HCT116 (cell line): Measurements from ENCODE around the gene ZNF516. TPM values are rescaled to one million over a fixed set of nuclear protein-coding genes. Genes with fewer than 3 reads are reported as not detected.

Experiments
- ATAC-seq: fragments of 200-7000 bp; cut with Tn5 transposase; 2 replicates; pipeline ENCODE4 v1.9.1; 2020; ENCODE audit warnings: mild to moderate bottlenecking, moderate library complexity
- BruUV-seq: library from RNA; stranded (reverse); fragments of 400-500 nt; replicated peaks from 2 replicates; lab custom pipeline; 2021; lab: Mats Ljungman, UMichigan
- CTCF ChIA-PET: fragments of 300-600 bp; sonication (Branson Sonifier 250); formaldehyde crosslinking; loops from one replicate; lab custom pipeline; 2021; ENCODE audit warnings: antibody characterized with exemption; lab: Charles Lee
- POLR2A ChIA-PET: fragments of 300-600, 350-600 bp; sonication (Branson Sonifier 250); formaldehyde crosslinking; loops from one replicate; lab custom pipeline; 2021; ENCODE audit warnings: antibody characterized with exemption; lab: Charles Lee
- RAD21 ChIA-PET, 2 experiments: fragments of 300-600 bp; sonication (Branson Sonifier 250); formaldehyde crosslinking; loops; one replicate each; lab custom pipeline; 2023; ENCODE audit warnings: low total read pairs in 2 of 2; ENCODE audit not compliant: uncharacterized antibody in 2 of 2, unreplicated experiment in 2 of 2, low non-redundant PET in 1 of 2; lab: Charles Lee
- DNase-seq: peaks from one replicate; pipeline ENCODE4 v3.0.0-alpha.2; 2010; ENCODE audit warnings: low read depth, low spot score
- H2AFZ ChIP-seq: fragments of 200-600 bp; shearing (Covaris generic), sonication (generic); 2 replicates; pipeline ENCODE4 v1.6.1; 2017; ENCODE audit warnings: low read depth, mixed run types, mixed read lengths, antibody characterized with exemption, low read length; ENCODE audit not compliant: poor library complexity, severe bottlenecking
- H3K27ac ChIP-seq: 2 replicates; pipeline ENCODE4 v1.5.1; 2012; ENCODE audit warnings: low read depth, low read length
- H3K27me3 ChIP-seq: fragments of 200-600 bp; sonication (generic); 2 replicates; pipeline ENCODE4 v1.6.1; 2016; ENCODE audit warnings: mixed run types, low read length, mixed read lengths; ENCODE audit not compliant: insufficient read depth
- H3K36me3 ChIP-seq, 2 experiments: fragments of 200-500 bp in 1 of 2; fragments of 200-600 bp in 1 of 2; sonication (Bioruptor generic) in 1 of 2; sonication (generic) in 1 of 2; 2 replicates each; pipeline versions ENCODE4 v1.5.1 to v1.6.1; 2014 to 2016; ENCODE audit warnings: low read length in 2 of 2, inconsistent platforms in 1 of 2, mixed read lengths in 1 of 2, mixed run types in 1 of 2; ENCODE audit not compliant: insufficient read depth in 2 of 2, control insufficient read depth in 1 of 2
- H3K4me1 ChIP-seq, 2 experiments: fragments of 200-600 bp in 1 of 2; sonication (generic) in 1 of 2; 2 replicates each; pipeline versions ENCODE4 v1.5.1 to v1.6.1; 2012 to 2017; ENCODE audit warnings: low read length in 2 of 2, inconsistent platforms in 1 of 2, mild to moderate bottlenecking in 1 of 2, mixed read lengths in 1 of 2, mixed run types in 1 of 2, moderate library complexity in 1 of 2; ENCODE audit not compliant: insufficient read depth in 2 of 2, control insufficient read depth in 1 of 2
- H3K4me2 ChIP-seq: fragments of 200-600 bp; sonication (generic); 2 replicates; pipeline ENCODE4 v1.6.1; 2017; ENCODE audit warnings: mixed run types, low read length, mixed read lengths
- H3K4me3 ChIP-seq, 2 experiments: fragments of 200-600 bp in 1 of 2; sonication (generic) in 1 of 2; replicated peaks in 1 of 2; 2 replicates each; pipeline ENCODE4 v1.5.1; 2011 to 2016; ENCODE audit warnings: low read length in 2 of 2, control low read depth in 1 of 2, low read depth in 1 of 2, mild to moderate bottlenecking in 1 of 2, mixed read lengths in 1 of 2, mixed run types in 1 of 2
- H3K79me2 ChIP-seq: fragments of 200-600 bp; sonication (generic); 2 replicates; pipeline ENCODE4 v1.6.1; 2017; ENCODE audit warnings: mild to moderate bottlenecking, mixed run types, low read length, moderate library complexity, mixed read lengths; ENCODE audit not compliant: insufficient read depth
- H3K9ac ChIP-seq: fragments of 200-600 bp; sonication (generic); 2 replicates; pipeline ENCODE4 v1.6.1; 2016; ENCODE audit warnings: low read length, mixed read lengths
- H3K9me2 ChIP-seq: fragments of 200-600 bp; sonication (generic), shearing (Covaris generic); 2 replicates; pipeline ENCODE4 v1.6.1; 2017; ENCODE audit warnings: mixed run types, mild to moderate bottlenecking, moderate library complexity; ENCODE audit not compliant: insufficient read depth
- H3K9me3 ChIP-seq, 2 experiments: fragments of 200-500 bp in 1 of 2; fragments of 200-600 bp in 1 of 2; sonication (Bioruptor generic) in 1 of 2; sonication (generic) in 1 of 2; 2 replicates each; pipeline ENCODE4 v1.6.1; 2014 to 2017; ENCODE audit warnings: low read length in 2 of 2, mixed read lengths in 2 of 2, inconsistent platforms in 1 of 2, low read depth in 1 of 2, mild to moderate bottlenecking in 1 of 2, mixed run types in 1 of 2, moderate library complexity in 1 of 2; ENCODE audit not compliant: control insufficient read depth in 1 of 2, insufficient read depth in 1 of 2
- H4K20me1 ChIP-seq: fragments of 200-600 bp; sonication (generic), shearing (Covaris generic); 2 replicates; pipeline ENCODE4 v1.6.1; 2017; ENCODE audit warnings: mixed run types, mild to moderate bottlenecking, moderate library complexity; ENCODE audit not compliant: insufficient read depth
- CBX3 ChIP-seq: IDR thresholded peaks from 2 replicates; pipeline ENCODE4 v1.6.1; 2012; ENCODE audit warnings: low read depth
- CTCF ChIP-seq, 3 experiments: fragments of 200-600 bp in 1 of 3; sonication (generic) in 1 of 3; IDR thresholded peaks in 2 of 3; conservative IDR thresholded peaks in 1 of 3; 2 replicates each; pipeline ENCODE4 v1.5.1; 2012 to 2017; ENCODE audit warnings: low read depth in 2 of 3, low read length in 2 of 3, antibody characterized with exemption in 1 of 3, borderline replicate concordance in 1 of 3, control low read depth in 1 of 3, mild to moderate bottlenecking in 1 of 3, mixed read lengths in 1 of 3, mixed run types in 1 of 3, moderate library complexity in 1 of 3; ENCODE audit not compliant: insufficient read depth in 1 of 3
- EZH2 ChIP-seq: fragments of 200-600 bp; sonication (generic); IDR thresholded peaks from 2 replicates; pipeline ENCODE4 v1.6.1; 2017; ENCODE audit warnings: antibody characterized with exemption, mixed run types
- EZH2phosphoT487 ChIP-seq: fragments of 200-600 bp; IDR thresholded peaks from 2 replicates; pipeline ENCODE4 v1.6.1; 2018; ENCODE audit warnings: antibody characterized with exemption, borderline replicate concordance
- FOSL1 ChIP-seq: IDR thresholded peaks from 2 replicates; pipeline ENCODE4 v1.6.1; 2012; ENCODE audit warnings: low read depth
- JUND ChIP-seq: IDR thresholded peaks from 2 replicates; pipeline ENCODE4 v1.6.1; 2012
- POLR2A ChIP-seq: IDR thresholded peaks from 2 replicates; pipeline ENCODE4 v1.7.0; 2011; ENCODE audit warnings: borderline replicate concordance; ENCODE audit not compliant: insufficient read depth, insufficient read length; ENCODE audit errors: extremely low read depth
- POLR2AphosphoS5 ChIP-seq: IDR thresholded peaks from 2 replicates; pipeline ENCODE4 v1.6.1; 2011; ENCODE audit warnings: mild to moderate bottlenecking, low read depth, low read length, moderate library complexity
- RAD21 ChIP-seq: IDR thresholded peaks from 2 replicates; pipeline ENCODE4 v1.6.1; 2012; ENCODE audit warnings: low read depth, mild to moderate bottlenecking
- REST ChIP-seq: IDR thresholded peaks from 2 replicates; pipeline ENCODE4 v1.6.1; 2012; ENCODE audit warnings: low read depth
- SIN3A ChIP-seq: IDR thresholded peaks from 2 replicates; pipeline ENCODE4 v1.6.1; 2012; ENCODE audit warnings: low read depth
- SRF ChIP-seq: IDR thresholded peaks from 2 replicates; pipeline ENCODE4 v1.6.1; 2012; ENCODE audit warnings: low read depth
- ZFX ChIP-seq: fragments of 450-650 bp; IDR thresholded peaks from 2 replicates; pipeline ENCODE4 v1.6.1; 2017
- ZNF274 ChIP-seq: fragments of 200-500 bp; sonication (Bioruptor generic); IDR thresholded peaks from 2 replicates; pipeline ENCODE4 v1.6.1; 2014; ENCODE audit warnings: mild to moderate bottlenecking, low read depth, low read length, inconsistent platforms
- intact Hi-C: fragments of 100-400 bp; cut with micrococcal nuclease; formaldehyde crosslinking; loops from 2 replicates; pipeline ENCODE4 v1.10.0; 2022
- total RNA-seq: library from RNA; stranded (reverse); gene quantifications from one replicate; pipeline ENCODE4 v1.2.1, GENCODE V29; 2021; ENCODE audit not compliant: unreplicated experiment
- TF ChIP-seq, protein P1 (sequence below): IDR thresholded peaks from 2 replicates; pipeline ENCODE4 v1.6.1; 2011; ENCODE audit warnings: mild to moderate bottlenecking, low read length, moderate library complexity; ENCODE audit not compliant: insufficient replicate concordance; ENCODE audit errors: extremely low read depth
- TF ChIP-seq, protein P2 (sequence below): IDR thresholded peaks from 2 replicates; pipeline ENCODE4 v1.6.1; 2012

The ZNF516 gene
- total RNA-seq, 1 experiment from 2014 or later, result 32.0 TPM

DNA sequence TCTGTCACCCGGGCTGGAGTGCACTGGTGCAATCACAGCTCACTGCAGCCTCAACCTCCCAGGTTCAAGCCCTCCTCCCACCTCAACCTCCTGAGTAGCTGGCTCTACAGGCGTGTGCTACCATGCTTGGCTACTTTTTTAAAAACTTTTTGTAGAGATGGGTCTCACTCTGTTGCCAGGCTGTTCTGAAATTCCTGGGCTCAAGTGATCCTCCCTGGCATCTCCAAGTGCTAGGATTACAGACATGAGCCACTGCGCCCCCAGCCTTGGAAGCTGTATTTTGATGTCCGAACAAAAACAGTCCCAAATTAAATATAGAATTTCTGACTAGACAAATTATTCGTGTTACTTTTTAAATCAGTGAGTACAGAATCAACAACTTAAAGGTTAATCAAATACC is 97.4 kb downstream of the ZNF516 start:
- H3K9me3 ChIP-seq, result no peaks in the 10 kb centered on the region
- ChIA-PET POLR2A (no interaction called here), CTCF (interaction anchor here (1.0 to 1.8 kb wide), 2 partner anchors 289 kb away, joined by 3 to 15 read pairs; no protein-coding TSS in a partner anchor), RAD21 (no interaction called here)
- no peak for DNase-seq
- H3K36me3 ChIP-seq, result no peaks in the 10 kb centered on the region
- H4K20me1 ChIP-seq, result no peaks in the 10 kb centered on the region
- H3K27me3 ChIP-seq, result no peaks in the 10 kb centered on the region
- no peaks in the 10 kb centered on the region for H3K79me2 ChIP-seq
- no peak overlapping the region for H2AFZ ChIP-seq
- no TSS peak for BruUV-seq
- no peak overlapping the region for H3K27ac ChIP-seq
- TF ChIP-seq, protein P1, sequence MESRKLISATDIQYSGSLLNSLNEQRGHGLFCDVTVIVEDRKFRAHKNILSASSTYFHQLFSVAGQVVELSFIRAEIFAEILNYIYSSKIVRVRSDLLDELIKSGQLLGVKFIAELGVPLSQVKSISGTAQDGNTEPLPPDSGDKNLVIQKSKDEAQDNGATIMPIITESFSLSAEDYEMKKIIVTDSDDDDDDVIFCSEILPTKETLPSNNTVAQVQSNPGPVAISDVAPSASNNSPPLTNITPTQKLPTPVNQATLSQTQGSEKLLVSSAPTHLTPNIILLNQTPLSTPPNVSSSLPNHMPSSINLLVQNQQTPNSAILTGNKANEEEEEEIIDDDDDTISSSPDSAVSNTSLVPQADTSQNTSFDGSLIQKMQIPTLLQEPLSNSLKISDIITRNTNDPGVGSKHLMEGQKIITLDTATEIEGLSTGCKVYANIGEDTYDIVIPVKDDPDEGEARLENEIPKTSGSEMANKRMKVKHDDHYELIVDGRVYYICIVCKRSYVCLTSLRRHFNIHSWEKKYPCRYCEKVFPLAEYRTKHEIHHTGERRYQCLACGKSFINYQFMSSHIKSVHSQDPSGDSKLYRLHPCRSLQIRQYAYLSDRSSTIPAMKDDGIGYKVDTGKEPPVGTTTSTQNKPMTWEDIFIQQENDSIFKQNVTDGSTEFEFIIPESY, result no peak
- TF ChIP-seq SIN3A, result no peak
- no peak for TF ChIP-seq POLR2A
- TF ChIP-seq JUND, result no peak
- no peak for TF ChIP-seq CBX3
- TF ChIP-seq SRF, result no peak
- TF ChIP-seq RAD21, result no peak
- no peak for TF ChIP-seq FOSL1
- TF ChIP-seq CTCF (IDR thresholded peaks at IDR 0.05 in 2 of 3, conservative IDR thresholded peaks at IDR 0.05 in 1 of 3; ENCODE audit: borderline replicate concordance in 1 of 3, insufficient read depth in 1 of 3, low read depth in 2 of 3, low read length in 2 of 3), result no peak
- no peak for TF ChIP-seq REST
- no peak for TF ChIP-seq ZNF274
- TF ChIP-seq, protein P2, sequence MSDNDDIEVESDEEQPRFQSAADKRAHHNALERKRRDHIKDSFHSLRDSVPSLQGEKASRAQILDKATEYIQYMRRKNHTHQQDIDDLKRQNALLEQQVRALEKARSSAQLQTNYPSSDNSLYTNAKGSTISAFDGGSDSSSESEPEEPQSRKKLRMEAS, result no peak
- TF ChIP-seq EZH2phosphoT487, result no peak
- TF ChIP-seq EZH2, result no peak
- TF ChIP-seq ZFX, result no peak
- TF ChIP-seq POLR2AphosphoS5, result no peak
- H3K4me1 ChIP-seq, result no peaks in the 10 kb centered on the region
- H3K9me2 ChIP-seq, result no peaks in the 10 kb centered on the region
- no peak overlapping the region for H3K4me2 ChIP-seq
- no peak for ATAC-seq
- no peak overlapping the region for H3K9ac ChIP-seq
- intact Hi-C loops, result no loop called here
- no peak overlapping the region for H3K4me3 ChIP-seq
